IMR-90 (cell line): ENCODE data around the gene RNF40.

Experiments
- ELK1 ChIP-seq: fragments of 150-350 bp; IDR thresholded peaks from 2 replicates; pipeline ENCODE4 v1.6.1; 2016; ENCODE audit warnings: low read depth, mild to moderate bottlenecking, low read length, moderate library complexity, borderline replicate concordance
- MXI1 ChIP-seq: IDR thresholded peaks from 2 replicates; pipeline ENCODE4 v1.6.1; 2012; ENCODE audit warnings: low read depth, mild to moderate bottlenecking, low read length, moderate library complexity, borderline replicate concordance
- POLR2A ChIP-seq: IDR thresholded peaks from 2 replicates; pipeline ENCODE4 v1.6.1; 2012; ENCODE audit warnings: mild to moderate bottlenecking, low read depth, low read length
- TF ChIP-seq, protein P1 (sequence below): conservative IDR thresholded peaks from 2 replicates; pipeline ENCODE4 v1.5.1; 2012; ENCODE audit warnings: mild to moderate bottlenecking, low read depth, low read length, improper control_type of control experiment

DNA sequence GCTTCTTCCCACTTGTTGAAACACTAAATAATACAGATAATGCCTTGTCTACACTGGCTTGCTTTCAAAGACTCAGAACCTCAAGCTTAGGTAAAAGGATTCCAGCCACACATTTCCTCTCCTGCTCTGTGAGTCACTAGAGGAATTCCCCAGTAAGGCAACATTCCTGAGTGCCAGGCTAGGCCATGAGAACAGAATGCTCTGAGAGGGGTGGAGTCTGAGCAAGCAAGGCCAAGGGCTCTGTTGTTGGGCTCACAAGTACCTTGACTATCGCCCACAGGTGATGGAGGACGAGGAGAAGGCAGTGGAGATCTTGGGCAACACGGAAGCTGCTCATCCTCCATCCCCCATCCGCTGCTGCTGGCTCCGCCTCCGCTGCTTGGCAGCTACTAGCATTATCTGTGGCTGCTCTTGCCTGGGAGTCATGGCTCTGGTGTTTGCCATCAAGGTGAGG lies 20.6 kb upstream of the RNF40 start:
- TF ChIP-seq, protein P1, sequence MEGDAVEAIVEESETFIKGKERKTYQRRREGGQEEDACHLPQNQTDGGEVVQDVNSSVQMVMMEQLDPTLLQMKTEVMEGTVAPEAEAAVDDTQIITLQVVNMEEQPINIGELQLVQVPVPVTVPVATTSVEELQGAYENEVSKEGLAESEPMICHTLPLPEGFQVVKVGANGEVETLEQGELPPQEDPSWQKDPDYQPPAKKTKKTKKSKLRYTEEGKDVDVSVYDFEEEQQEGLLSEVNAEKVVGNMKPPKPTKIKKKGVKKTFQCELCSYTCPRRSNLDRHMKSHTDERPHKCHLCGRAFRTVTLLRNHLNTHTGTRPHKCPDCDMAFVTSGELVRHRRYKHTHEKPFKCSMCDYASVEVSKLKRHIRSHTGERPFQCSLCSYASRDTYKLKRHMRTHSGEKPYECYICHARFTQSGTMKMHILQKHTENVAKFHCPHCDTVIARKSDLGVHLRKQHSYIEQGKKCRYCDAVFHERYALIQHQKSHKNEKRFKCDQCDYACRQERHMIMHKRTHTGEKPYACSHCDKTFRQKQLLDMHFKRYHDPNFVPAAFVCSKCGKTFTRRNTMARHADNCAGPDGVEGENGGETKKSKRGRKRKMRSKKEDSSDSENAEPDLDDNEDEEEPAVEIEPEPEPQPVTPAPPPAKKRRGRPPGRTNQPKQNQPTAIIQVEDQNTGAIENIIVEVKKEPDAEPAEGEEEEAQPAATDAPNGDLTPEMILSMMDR, result no peak
- no peak for TF ChIP-seq POLR2A
- TF ChIP-seq ELK1, result no peak
- no peak for TF ChIP-seq MXI1
